Tracheal epithelial cell (primary cell): ENCODE data around the gene AGTR1. TPM values are rescaled to one million over a fixed set of nuclear protein-coding genes. Genes with fewer than 3 reads are reported as not detected.

Experiments used
- total RNA-seq: library from RNA; depleted of rRNA; stranded (reverse); fragments of >200 nt; gene quantifications from 2 replicates; pipeline ENCODE4 v1.2.1, GENCODE V29; 2014

AGTR1 gene
- total RNA-seq: not detected in 2 replicates

DNA sequence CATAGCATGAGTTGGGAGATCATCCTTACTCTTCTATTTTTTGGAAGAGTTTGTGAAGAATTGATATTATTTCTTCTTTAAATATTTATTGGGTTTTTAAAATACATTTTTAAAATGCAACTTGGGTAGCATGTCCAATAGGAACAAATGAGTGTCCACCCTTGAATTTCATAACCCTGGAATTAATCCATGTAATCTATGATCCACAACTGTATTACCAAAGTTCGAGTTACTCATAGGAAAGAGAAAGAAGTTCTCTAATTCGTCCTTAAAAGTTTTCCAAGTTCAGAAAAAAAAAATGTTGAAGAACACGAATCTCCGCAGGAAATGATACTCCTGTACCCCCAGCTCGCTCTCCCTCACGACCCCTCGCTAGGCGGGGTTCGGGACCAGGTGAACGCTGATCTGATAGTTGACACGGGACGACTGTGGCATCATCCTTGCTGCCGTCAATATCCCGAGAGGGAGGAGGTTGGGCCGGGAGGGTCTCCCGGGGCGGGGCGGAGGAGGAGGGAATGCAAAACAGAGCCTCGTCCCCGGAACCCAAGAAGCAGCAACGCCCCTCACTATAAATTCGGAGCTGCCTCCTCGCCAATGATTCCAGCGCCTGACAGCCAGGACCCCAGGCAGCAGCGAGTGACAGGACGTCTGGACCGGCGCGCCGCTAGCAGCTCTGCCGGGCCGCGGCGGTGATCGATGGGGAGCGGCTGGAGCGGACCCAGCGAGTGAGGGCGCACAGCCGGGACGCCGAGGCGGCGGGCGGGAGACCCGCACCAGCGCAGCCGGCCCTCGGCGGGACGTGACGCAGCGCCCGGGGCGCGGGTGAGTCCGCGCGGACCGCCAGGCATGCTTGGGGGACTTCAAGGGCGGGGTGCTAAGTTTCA lies at the start of gene AGTR1:
Gene AGTR1 (plus strand): TSS at position 598 of the 884 bp plus-strand sequence. CDS start 43,133 bp downstream, outside the sequence.

Other genes starting within 250 kb of the AGTR1 start
- gene CPB1, start 129.9 kb downstream of the AGTR1 start, total RNA-seq: not detected in 2 replicates
- gene CPA3, start 167.4 kb downstream of the AGTR1 start, total RNA-seq: not detected in 2 replicates